Measurements from ENCODE around the gene CUTC.

CUTC gene

DNA sequence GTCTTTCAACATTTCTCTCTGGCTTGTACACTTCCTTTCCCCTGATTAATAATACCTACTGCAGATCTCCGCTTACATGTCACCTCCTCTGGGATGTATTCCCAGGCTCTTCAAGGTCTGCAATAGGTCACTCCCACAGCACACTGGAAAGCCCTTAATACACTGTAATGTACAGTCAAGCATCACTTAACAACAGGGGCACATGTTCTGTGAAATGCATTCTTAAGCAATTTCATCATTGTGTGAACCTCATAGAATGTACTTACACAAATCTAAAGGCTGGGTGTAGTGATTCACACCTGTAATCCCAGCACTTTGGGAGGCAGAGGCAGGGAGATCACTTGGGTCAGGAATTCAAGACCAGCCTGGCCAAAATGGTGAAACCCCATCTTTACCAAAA is 2.0 kb upstream of the CUTC start:
- TF ChIP-seq FOXP2 (optimal IDR thresholded peaks at IDR 0.05; ENCODE audit: borderline replicate concordance, extremely low read depth, extremely low read length, insufficient read depth) (no peak), SIN3A (IDR thresholded peaks at IDR 0.05; ENCODE audit: borderline replicate concordance, insufficient read depth, low read length) (no peak), TAF1 (IDR thresholded peaks at IDR 0.05; ENCODE audit: borderline replicate concordance, insufficient read depth, low read length) (no peak), POLR2AphosphoS5 (IDR thresholded peaks at IDR 0.05; ENCODE audit: low read depth, low read length) (no peak)
- TF ChIP-seq, protein P1, sequence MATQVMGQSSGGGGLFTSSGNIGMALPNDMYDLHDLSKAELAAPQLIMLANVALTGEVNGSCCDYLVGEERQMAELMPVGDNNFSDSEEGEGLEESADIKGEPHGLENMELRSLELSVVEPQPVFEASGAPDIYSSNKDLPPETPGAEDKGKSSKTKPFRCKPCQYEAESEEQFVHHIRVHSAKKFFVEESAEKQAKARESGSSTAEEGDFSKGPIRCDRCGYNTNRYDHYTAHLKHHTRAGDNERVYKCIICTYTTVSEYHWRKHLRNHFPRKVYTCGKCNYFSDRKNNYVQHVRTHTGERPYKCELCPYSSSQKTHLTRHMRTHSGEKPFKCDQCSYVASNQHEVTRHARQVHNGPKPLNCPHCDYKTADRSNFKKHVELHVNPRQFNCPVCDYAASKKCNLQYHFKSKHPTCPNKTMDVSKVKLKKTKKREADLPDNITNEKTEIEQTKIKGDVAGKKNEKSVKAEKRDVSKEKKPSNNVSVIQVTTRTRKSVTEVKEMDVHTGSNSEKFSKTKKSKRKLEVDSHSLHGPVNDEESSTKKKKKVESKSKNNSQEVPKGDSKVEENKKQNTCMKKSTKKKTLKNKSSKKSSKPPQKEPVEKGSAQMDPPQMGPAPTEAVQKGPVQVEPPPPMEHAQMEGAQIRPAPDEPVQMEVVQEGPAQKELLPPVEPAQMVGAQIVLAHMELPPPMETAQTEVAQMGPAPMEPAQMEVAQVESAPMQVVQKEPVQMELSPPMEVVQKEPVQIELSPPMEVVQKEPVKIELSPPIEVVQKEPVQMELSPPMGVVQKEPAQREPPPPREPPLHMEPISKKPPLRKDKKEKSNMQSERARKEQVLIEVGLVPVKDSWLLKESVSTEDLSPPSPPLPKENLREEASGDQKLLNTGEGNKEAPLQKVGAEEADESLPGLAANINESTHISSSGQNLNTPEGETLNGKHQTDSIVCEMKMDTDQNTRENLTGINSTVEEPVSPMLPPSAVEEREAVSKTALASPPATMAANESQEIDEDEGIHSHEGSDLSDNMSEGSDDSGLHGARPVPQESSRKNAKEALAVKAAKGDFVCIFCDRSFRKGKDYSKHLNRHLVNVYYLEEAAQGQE (IDR thresholded peaks at IDR 0.05; ENCODE audit: insufficient read depth in 1 of 2, low read depth in 2 of 2, low read length in 2 of 2) = no peak

DNA sequence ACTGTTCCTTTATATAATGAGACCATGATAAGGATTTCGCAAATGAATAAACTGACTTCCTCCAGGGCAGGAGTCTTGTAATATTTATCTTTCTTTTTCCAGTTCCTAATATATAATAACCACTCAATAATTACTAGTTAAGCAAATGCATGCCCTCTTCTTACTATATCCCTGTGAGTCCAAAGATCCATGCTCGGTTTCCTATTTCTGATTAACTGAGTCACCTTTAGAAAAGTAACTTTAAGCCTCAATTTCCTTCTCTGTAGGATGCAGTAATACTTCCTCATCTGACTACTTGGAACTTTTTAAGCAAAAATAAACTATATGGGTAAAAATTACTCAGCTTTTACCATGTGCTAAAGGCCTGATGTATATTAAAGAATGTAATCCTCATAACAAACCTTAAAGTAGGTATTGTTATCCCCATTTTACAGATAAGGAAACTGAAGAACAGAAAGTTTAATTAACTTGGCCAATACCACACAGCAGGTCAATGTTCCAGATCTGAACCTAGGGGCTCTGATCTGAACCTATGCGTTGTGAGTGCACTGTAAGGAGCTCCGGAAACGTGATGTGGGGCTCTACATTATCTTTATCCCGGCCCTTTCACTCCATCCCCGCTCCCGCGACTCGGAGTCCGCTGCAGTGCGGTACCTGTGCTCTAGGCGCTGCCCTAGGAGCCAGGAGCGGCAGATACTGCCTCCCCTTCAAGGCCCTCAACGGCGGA is 565 bp upstream of the CUTC start:
- TF ChIP-seq POLR2AphosphoS5 (IDR thresholded peaks at IDR 0.05; ENCODE audit: low read depth, low read length) (no peak), FOXP2 (optimal IDR thresholded peaks at IDR 0.05; ENCODE audit: borderline replicate concordance, extremely low read depth, extremely low read length, insufficient read depth) (no peak), TAF1 (IDR thresholded peaks at IDR 0.05; ENCODE audit: borderline replicate concordance, insufficient read depth, low read length) (no peak), SIN3A (IDR thresholded peaks at IDR 0.05; ENCODE audit: borderline replicate concordance, insufficient read depth, low read length) (no peak)
- TF ChIP-seq, protein P1 (IDR thresholded peaks at IDR 0.05; ENCODE audit: insufficient read depth in 1 of 2, low read depth in 2 of 2, low read length in 2 of 2) = no peak

GRCh38 chr10:99733366-99733765 is 1.3 kb downstream of the CUTC start:
- TF ChIP-seq, protein P1 (IDR thresholded peaks at IDR 0.05; ENCODE audit: insufficient read depth in 1 of 2, low read depth in 2 of 2, low read length in 2 of 2) = no peak

- TF ChIP-seq TAF1 (IDR thresholded peaks at IDR 0.05; ENCODE audit: borderline replicate concordance, insufficient read depth, low read length) (no peak), POLR2AphosphoS5 (IDR thresholded peaks at IDR 0.05; ENCODE audit: low read depth, low read length) (no peak), SIN3A (IDR thresholded peaks at IDR 0.05; ENCODE audit: borderline replicate concordance, insufficient read depth, low read length) (no peak), FOXP2 (optimal IDR thresholded peaks at IDR 0.05; ENCODE audit: borderline replicate concordance, extremely low read depth, extremely low read length, insufficient read depth) (no peak)
- TF ChIP-seq, protein P1 (IDR thresholded peaks at IDR 0.05; ENCODE audit: insufficient read depth in 1 of 2, low read depth in 2 of 2, low read length in 2 of 2) = no peak
Measured at GRCh38 chr10:99740260-99740659, 8.2 kb downstream of the CUTC start.

All from PFSK-1 (cell line).